GM19467 (cell line): ENCODE results near the gene SNED1.

Source experiments
- ATAC-seq: cut with Tn5 transposase; IDR thresholded peaks from one replicate; pipeline ENCODE4 v1.9.1; 2021; ENCODE audit warnings: mild to moderate bottlenecking, moderate library complexity; ENCODE audit not compliant: unreplicated experiment

The SNED1 gene

GRCh38 chr2:240959941-240960308 is 38.5 kb upstream of the SNED1 start:
- ATAC-seq = no peak

DNA sequence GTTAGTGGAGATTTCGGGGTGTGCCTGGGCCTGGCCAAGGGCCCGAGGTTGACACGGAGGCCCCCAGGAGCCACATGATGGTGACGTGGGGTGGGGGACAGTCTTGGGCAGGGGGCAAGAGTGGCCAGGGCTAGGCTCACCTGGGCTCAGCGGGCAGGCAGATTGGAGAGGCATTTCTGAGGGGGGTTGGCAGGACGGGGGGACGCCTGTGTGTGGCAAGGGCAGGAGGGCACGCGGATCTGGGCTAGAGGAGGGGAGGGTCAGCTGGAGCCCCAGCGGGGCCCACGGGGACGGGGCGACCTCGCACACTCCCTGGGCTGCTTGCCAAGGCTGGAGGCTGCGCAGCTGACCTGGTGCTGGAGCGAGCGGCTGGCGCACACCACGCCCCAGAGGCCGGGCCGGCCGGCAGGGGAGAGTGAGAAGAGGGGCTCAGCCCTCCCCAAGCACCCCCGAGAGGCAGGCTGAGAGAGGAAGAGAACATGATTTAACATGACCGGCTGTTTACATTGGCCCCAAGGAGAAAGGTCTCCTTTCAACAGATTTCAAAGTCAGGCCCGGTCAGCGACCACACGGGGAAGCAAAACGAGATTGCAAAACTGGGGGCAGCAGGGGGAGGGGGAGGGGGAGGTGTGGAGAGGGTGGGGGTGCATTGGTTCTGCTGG is 38.0 kb upstream of the SNED1 start:
- no peak for ATAC-seq

- no peak for ATAC-seq
These were observed 37.2 kb upstream of the SNED1 start for GRCh38 chr2:240960971-240961876.

DNA sequence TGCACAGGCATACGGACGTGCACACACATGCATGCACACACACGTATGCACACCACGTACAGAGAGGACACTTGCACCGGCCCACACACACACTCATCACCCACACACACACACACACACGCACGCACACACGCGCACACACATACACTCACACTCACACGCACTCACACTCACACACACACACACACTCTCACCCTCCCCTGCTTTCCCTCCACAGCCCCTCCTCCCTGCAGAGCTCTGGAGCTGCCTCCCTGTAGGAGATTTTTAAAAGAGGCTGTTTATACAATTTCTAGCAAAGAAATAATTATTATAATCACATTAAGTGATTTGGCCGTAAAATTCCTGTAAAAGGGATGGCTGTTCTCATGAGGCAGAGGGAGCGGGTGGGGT is 36.5 kb upstream of the SNED1 start:
- no peak for ATAC-seq

DNA sequence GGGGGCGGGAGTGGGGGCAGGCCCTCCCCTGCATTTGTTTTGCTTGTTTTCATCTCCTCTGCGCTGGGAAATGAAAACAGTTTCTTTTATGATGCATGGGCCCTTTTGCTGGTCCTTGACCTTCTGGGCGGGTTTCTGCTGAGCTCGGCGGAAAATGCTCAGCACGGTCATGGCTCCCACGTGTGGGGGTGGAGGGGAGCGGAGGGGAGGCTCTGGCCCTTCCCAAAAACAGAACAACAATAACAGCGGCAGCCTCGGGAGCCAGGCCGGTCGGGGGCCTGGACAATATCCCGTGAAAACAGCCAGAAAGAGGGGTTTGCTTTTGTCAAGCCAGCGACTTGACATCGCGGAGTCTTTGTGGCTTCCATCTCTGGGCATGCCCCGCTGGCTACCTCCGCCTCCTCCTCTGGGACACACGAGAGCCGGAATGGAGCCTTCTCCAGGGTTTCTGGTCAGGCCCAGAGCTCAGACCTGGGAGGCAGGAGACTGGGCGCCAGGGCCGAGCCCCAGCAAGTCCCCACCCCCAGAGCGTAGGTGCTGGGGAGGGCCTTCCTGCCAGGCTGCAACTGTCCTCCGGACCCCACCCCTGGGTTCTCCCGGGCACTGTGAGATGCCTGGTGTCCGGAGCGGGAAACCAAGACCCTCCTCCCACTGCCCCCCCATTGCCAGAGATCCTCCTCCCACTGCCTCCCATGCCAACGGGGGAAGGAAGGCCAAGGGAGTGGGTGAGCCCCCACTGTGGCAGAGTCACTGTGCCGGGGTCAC is 35.9 kb upstream of the SNED1 start:
- ATAC-seq = no peak

DNA sequence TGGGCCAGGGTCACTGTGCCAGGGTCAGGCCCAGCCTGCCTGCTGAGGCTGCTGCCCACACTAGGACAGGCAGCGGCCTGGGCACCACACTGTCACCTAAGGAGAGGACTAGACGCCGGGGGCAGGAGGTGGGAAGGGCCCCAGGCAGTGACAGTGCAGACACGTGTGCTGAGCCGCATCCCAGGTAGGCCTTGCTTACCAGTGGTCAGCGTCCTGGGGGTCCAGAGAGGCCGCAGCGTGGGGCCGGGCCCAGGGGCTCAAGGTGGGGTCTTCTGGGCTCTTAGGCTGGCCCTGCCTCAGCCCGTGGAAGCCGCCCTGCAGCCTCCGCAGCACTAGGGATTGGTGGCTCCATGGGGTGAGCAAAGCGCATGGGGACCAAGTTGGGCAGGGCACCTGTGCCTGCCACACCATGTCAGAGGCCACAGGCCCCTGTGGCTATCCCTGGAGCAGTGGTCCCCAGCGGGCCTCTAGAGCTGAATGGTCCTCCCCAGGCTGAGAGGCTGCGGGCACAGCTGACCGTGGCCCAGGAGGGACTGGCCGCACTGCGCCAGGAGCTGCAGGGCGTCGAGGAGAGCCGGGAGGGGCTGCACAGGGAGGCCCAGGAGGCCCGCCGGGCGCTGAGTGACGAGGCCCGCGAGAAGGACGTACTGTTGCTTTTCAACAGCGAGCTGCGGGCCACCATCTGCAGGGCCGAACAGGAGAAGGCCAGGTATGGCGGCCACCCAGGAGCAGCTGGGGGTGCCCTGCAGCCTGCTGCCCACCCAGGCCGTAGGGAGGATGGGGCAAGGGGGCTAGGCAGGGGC is 35.2 kb upstream of the SNED1 start:
- no peak for ATAC-seq

GRCh38 chr2:240963868-240964703 is 34.3 kb upstream of the SNED1 start:
- no peak for ATAC-seq

DNA sequence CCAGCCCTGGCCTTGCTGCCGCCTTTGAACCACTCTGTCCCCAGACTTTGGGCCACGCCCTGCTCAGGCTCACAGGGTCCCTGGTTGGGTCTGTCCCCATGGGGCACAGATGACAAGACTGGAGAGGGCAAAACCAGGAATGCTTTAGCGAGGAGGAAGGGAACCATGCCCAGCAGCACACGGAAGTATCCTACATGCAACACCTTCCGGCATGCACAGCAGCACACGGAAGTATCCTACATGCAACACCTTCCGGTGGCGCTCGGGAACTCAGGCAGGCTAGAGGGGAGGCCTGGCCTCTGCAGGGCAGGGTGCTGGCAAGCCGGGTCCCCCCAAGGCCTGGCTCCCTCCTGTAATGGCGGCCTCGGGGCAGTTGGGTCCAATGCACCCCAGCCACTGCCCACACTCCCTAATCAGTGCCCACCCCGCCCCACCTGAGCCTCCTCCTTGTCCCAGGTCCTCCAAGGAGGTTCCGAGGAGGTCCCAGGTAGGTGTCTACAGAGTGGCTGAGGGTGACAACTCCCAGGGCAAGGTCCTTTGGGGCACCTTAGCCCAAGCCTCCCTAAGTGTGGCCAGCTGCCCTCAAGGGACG is 33.6 kb upstream of the SNED1 start:
- no peak for ATAC-seq

GRCh38 chr2:240965296-240965904 is 33.0 kb upstream of the SNED1 start:
- ATAC-seq = no peak

GRCh38 chr2:240965905-240966456 is 32.4 kb upstream of the SNED1 start:
- no peak for ATAC-seq

- no peak for ATAC-seq
These were observed 31.9 kb upstream of the SNED1 start for GRCh38 chr2:240966457-240966905.

GRCh38 chr2:240966906-240967680 is 31.3 kb upstream of the SNED1 start:
- ATAC-seq = no peak

DNA sequence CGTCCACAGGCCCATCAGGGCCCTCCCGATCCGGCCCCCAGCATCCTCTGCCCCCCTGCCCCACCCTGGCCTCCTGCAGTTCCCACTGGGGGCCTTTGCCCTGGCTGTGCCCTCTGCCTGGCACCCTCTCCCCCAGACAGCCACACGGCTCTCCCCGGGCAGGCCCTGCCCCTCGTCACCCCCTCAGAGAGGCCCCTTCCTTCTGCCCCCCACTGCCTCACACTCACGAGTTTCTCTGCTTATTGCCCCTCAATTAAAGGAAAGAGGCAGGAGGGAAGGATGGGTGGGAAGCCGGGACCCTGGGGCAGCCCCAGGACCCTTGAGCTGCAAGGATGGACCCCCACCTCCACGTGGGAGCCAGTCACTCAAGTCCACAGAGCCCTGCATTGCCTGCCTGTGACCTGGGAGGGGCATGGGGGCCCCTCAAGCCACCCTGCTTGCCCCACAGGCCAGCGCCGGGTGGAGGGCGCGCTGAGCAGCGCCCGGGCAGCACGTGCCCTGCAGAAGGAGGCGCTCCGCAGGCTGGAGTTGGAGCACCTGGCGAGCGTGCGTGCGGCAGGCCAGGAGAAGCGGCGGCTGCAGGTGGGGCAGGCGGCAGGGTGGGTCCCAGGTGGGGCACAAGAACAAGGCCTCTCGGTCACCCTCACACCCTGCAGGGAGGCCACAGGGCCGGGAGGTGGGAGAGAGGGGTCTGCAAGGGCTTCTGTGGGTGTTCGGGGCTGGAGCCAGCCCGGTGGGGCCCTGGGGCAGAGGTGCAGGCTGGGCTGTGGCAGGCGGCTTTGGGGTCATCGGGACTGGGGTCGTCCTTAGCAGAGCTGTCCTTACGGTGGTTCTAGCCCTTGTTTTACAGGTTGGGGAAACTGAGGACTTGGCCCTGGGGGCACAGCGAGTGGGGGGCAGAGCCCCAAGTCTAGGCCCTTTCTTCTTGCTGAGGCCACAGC is 30.5 kb upstream of the SNED1 start:
- ATAC-seq = no peak

- no peak for ATAC-seq
These were observed 29.4 kb upstream of the SNED1 start for GRCh38 chr2:240968731-240969624.

DNA sequence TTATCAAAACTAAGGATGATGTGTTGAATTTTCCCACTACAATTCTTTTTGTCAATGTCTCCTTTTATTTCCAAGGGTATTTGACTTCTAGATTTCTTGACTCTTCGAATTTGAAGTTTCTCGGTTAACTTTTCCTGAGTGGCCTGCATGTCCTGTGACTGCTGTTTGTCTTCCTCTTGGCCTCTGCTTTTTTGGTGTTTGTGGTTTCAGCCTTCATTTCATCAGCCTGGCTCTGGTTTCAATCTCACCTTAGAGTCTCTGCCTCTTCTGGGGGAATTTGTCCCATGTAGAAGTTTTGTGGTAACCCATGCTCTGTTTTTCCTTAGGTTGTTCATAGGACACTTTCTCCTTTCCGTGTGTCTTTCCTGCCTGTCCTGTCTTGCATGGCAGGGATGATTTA is 28.3 kb upstream of the SNED1 start:
- no peak for ATAC-seq

DNA sequence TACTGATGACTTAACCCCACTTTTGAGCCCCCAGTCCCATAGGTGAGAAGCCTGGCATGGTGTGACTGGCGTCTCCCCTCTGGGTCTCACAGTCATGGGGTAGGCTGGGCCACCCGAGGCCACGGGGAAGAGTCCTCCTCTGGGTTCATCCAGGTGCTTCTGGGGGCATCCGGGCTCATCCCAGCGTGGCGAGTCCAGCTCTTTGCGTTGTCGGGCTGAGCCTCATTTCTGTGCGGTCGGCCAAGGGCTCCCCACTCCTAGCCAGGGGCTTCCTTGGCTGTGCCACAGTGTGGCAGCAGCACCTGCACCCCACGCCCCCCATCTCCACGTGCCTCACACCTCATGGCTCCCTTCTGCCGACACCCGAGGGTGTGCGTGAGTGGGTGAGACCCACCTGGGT is 27.6 kb upstream of the SNED1 start:
- ATAC-seq = no peak
